Transverse colon (tissue), 3 donors: ENCODE data around the gene IRF9.
A peak's percentile ranks its signal among the peaks of the same experiment; 100 is the strongest.

ENCODE experiments used
- CTCF ChIP-seq, 5 experiments: fragments of 200-600 bp in 3 of 5; fragments of 450-650 bp in 2 of 5; sonication (generic) in 3 of 5; IDR thresholded peaks; 1 replicate in 2 of 5; 2 replicates in 3 of 5; pipeline ENCODE4 v1.5.1; 2016 to 2017; ENCODE audit warnings: antibody characterized with exemption in 5 of 5, inconsistent platforms in 3 of 5, mild to moderate bottlenecking in 2 of 5, moderate library complexity in 1 of 5
- EP300 ChIP-seq: sonication (generic); formaldehyde crosslinking; IDR thresholded peaks from one replicate; pipeline ENCODE4 v1.6.1; 2017; ENCODE audit warnings: antibody characterized with exemption, low read depth

- TF ChIP-seq CTCF (IDR thresholded peaks at IDR 0.05) (peak; percentile 49 to 92 (median 69)), EP300 (no peak)
These were observed 19.8 kb upstream of the IRF9 start, which contains the start of gene EMC9 for GRCh38 chr14:24141097-24141880.
